ENCODE results near the gene FAM187B.

- no peak for TF ChIP-seq CTCF (IDR thresholded peaks at IDR 0.05)
- no peak for TF ChIP-seq POLR2A (IDR thresholded peaks at IDR 0.05)
Observed at GRCh38 chr19:35266520-35267352, 38.2 kb upstream of the FAM187B start.
